Stimulated activated CD4-positive, alpha-beta T cell treated with anti-CD3 and anti-CD28 coated beads, Interleukin-1b, Interleukin-23, amount 100 ng/mL, for 48 hours (primary cell): ENCODE results near the gene SFRP5.

Experiments used
- DNase-seq: peaks from one replicate; pipeline ENCODE4 v3.0.0-alpha.2; 2020

SFRP5 gene

GRCh38 chr10:97733256-97733655 lies 38.5 kb downstream of the SFRP5 start:
- DNase-seq: no peak

GRCh38 chr10:97732052-97732359 lies 39.8 kb downstream of the SFRP5 start:
- DNase-seq: no peak

GRCh38 chr10:97731346-97732051 lies 40.3 kb downstream of the SFRP5 start:
- DNase-seq: peak; percentile 38

GRCh38 chr10:97729014-97729413 lies 42.8 kb downstream of the SFRP5 start:
- DNase-seq: no peak

- no peak for DNase-seq
These were observed 45.1 kb downstream of the SFRP5 start for GRCh38 chr10:97726636-97727178.

- DNase-seq: no peak
These were observed 47.4 kb downstream of the SFRP5 start for GRCh38 chr10:97724341-97724941.

GRCh38 chr10:97723001-97723400 lies 48.8 kb downstream of the SFRP5 start:
- no peak for DNase-seq

GRCh38 chr10:97721871-97722780 lies 49.7 kb downstream of the SFRP5 start:
- no peak for DNase-seq

- DNase-seq: no peak
These were observed 52.2 kb downstream of the SFRP5 start for GRCh38 chr10:97719602-97720001.

GRCh38 chr10:97718659-97719142 lies 53.1 kb downstream of the SFRP5 start:
- DNase-seq: no peak

GRCh38 chr10:97718178-97718577 lies 53.6 kb downstream of the SFRP5 start:
- no peak for DNase-seq

GRCh38 chr10:97717627-97718026 lies 54.2 kb downstream of the SFRP5 start:
- DNase-seq: no peak
